Measurements from ENCODE around the gene STAG1.
"Not testable (repeated sequence)": the region's sequence is repeated elsewhere in the genome, so short reads cannot be mapped to it uniquely, and the experiment has no call there.

STAG1 gene

GRCh38 chr3:136377508-136377907, 374.7 kb downstream of the STAG1 start:
- DNase-seq (ENCODE audit: low read depth in 1 of 2, low spot score in 1 of 2) = no peak
- H3K27me3 ChIP-seq (ENCODE audit: insufficient read depth, poor library complexity, severe bottlenecking) = no peaks in the 10 kb centered on the region
- no peak overlapping the region for H3K4me3 ChIP-seq (replicated peaks; ENCODE audit: insufficient read depth, low read length)
- no peak overlapping the region for H3K27ac ChIP-seq (replicated peaks)
- TF ChIP-seq SPI1 (IDR thresholded peaks at IDR 0.05; ENCODE audit: borderline replicate concordance, low read depth) (no peak), POLR2AphosphoS5 (IDR thresholded peaks at IDR 0.05; ENCODE audit: low read depth) (no peak), GABPA (IDR thresholded peaks at IDR 0.05; ENCODE audit: low read depth) (no peak), REST (IDR thresholded peaks at IDR 0.05; ENCODE audit: insufficient replicate concordance, low read depth) (no peak)
- TF ChIP-seq, protein P1, sequence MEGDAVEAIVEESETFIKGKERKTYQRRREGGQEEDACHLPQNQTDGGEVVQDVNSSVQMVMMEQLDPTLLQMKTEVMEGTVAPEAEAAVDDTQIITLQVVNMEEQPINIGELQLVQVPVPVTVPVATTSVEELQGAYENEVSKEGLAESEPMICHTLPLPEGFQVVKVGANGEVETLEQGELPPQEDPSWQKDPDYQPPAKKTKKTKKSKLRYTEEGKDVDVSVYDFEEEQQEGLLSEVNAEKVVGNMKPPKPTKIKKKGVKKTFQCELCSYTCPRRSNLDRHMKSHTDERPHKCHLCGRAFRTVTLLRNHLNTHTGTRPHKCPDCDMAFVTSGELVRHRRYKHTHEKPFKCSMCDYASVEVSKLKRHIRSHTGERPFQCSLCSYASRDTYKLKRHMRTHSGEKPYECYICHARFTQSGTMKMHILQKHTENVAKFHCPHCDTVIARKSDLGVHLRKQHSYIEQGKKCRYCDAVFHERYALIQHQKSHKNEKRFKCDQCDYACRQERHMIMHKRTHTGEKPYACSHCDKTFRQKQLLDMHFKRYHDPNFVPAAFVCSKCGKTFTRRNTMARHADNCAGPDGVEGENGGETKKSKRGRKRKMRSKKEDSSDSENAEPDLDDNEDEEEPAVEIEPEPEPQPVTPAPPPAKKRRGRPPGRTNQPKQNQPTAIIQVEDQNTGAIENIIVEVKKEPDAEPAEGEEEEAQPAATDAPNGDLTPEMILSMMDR (IDR thresholded peaks at IDR 0.05; ENCODE audit: insufficient read depth, low read length) = no peak

DNA sequence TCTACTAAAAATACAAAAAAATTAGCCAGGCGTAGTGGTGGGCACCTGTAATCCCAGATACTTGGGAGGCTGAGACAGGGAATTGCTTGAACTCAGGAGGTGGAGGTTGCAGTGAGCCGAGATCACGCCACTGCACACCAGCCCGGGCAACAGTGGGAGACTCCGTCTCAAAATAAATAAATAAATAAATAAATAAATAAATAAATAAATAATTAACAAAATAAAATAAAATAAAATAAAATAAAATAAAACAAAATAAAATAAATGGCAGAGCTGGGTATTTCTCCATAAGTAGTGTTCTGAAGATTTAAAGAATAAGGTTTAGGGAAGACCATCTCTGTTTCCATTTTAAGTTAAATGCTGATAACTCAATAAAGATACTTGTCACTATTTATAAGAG, 376.4 kb downstream of the STAG1 start:
- not testable (repeated sequence) for DNase-seq (ENCODE audit: low read depth in 1 of 2, low spot score in 1 of 2); H3K4me3 ChIP-seq (replicated peaks; ENCODE audit: insufficient read depth, low read length); H3K27ac ChIP-seq (replicated peaks); H3K27me3 ChIP-seq (ENCODE audit: insufficient read depth, poor library complexity, severe bottlenecking)

GRCh38 chr3:136366289-136366688, 385.9 kb downstream of the STAG1 start:
- no peak for DNase-seq (ENCODE audit: low read depth in 1 of 2, low spot score in 1 of 2)
- H3K27ac ChIP-seq (replicated peaks) = no peak overlapping the region

More at GRCh38 chr3:136366289-136366688, 385.9 kb downstream of the STAG1 start:
- TF ChIP-seq SPI1 (IDR thresholded peaks at IDR 0.05; ENCODE audit: borderline replicate concordance, low read depth) (no peak), REST (IDR thresholded peaks at IDR 0.05; ENCODE audit: insufficient replicate concordance, low read depth) (no peak), GABPA (IDR thresholded peaks at IDR 0.05; ENCODE audit: low read depth) (no peak), POLR2AphosphoS5 (IDR thresholded peaks at IDR 0.05; ENCODE audit: low read depth) (no peak)
- TF ChIP-seq, protein P1 (IDR thresholded peaks at IDR 0.05; ENCODE audit: insufficient read depth, low read length) = no peak
- Histone ChIP-seq H3K4me3 (replicated peaks; ENCODE audit: insufficient read depth, low read length) (no peak overlapping the region), H3K27me3 (ENCODE audit: insufficient read depth, poor library complexity, severe bottlenecking) (no peaks in the 10 kb centered on the region)
